H1 (cell line): Measurements from ENCODE around the gene FHL2. TPM values are rescaled to one million over a fixed set of nuclear protein-coding genes. Genes with fewer than 3 reads are reported as not detected.

Source experiments
- ATF2 ChIP-seq: IDR thresholded peaks from 2 replicates; pipeline ENCODE4 v1.6.1; 2012; ENCODE audit warnings: low read length, inconsistent platforms
- CBX5 ChIP-seq: fragments of 300-800, 300-1000 bp; sonication (generic); IDR thresholded peaks from 2 replicates; pipeline ENCODE4 v1.7.1; 2016; ENCODE audit warnings: antibody characterized with exemption, low read length, low read depth
- CREB1 ChIP-seq: IDR thresholded peaks from 2 replicates; pipeline ENCODE4 v1.6.1; 2012; ENCODE audit warnings: inconsistent platforms
- CTCF ChIP-seq, 3 experiments: IDR thresholded peaks; 1 replicate in 2 of 3; 2 replicates in 1 of 3; pipeline versions ENCODE4 v1.5.1 to v1.6.1; 2011; ENCODE audit warnings: low read length in 3 of 3, mild to moderate bottlenecking in 3 of 3, inconsistent platforms in 2 of 3, low read depth in 1 of 3, moderate library complexity in 1 of 3; ENCODE audit not compliant: insufficient read depth in 1 of 3; ENCODE audit errors: control extremely low read depth in 1 of 3
- GTF2F1 ChIP-seq: IDR thresholded peaks from 2 replicates; pipeline ENCODE4 v1.6.1; 2012; ENCODE audit warnings: low read depth, low read length, improper control_type of control experiment, borderline replicate concordance
- JUN ChIP-seq: IDR thresholded peaks from 2 replicates; pipeline ENCODE4 v1.6.1; 2011; ENCODE audit warnings: low read depth, mild to moderate bottlenecking, improper control_type of control experiment, low read length
- POU5F1 ChIP-seq: IDR thresholded peaks from 2 replicates; pipeline ENCODE4 v1.6.1; 2011; ENCODE audit warnings: low read depth, mild to moderate bottlenecking, low read length, moderate library complexity
- RBBP5 ChIP-seq: IDR thresholded peaks from 2 replicates; pipeline ENCODE4 v1.7.1; 2012; ENCODE audit warnings: low read depth, mild to moderate bottlenecking, inconsistent platforms, low read length, moderate library complexity, borderline replicate concordance
- TEAD4 ChIP-seq: IDR thresholded peaks from 2 replicates; pipeline ENCODE4 v1.6.1; 2012; ENCODE audit warnings: low read depth, low read length, inconsistent platforms, mixed read lengths
- polyA plus RNA-seq, 7 experiments: library from polyadenylated mRNA; depleted of rRNA in 3 of 7; stranded (reverse) in 5 of 7; unstranded in 2 of 7; fragments of >200 nt in 5 of 7; fragments of 200-250 nt in 2 of 7; gene quantifications; 1 replicate in 5 of 7; 2 replicates in 1 of 7; 4 replicates in 1 of 7; pipeline versions ENCODE4 v1.2.1 to v1.2.3, GENCODE V29; 2011 to 2013; ENCODE audit warnings: missing spikeins in 2 of 7, mixed read lengths in 2 of 7
- total RNA-seq: library from RNA; stranded (reverse); fragmentation: NEBNext Ultra II Directional; extraction: Animal tissue kit (Norgen Biotek cat#: 25700); gene quantifications from 2 replicates; pipeline ENCODE4 v1.2.1, GENCODE V29; 2021

Gene FHL2
- total and polyA plus RNA-seq, 2 of the 8 experiments (the other 6 are each of a cell fraction or from before 2014, with no cell fraction given): 33.2 to 64.3 TPM

- TF ChIP-seq ATF2 (no peak), CBX5 (no peak), GTF2F1 (no peak), POU5F1 (no peak), JUN (no peak), CREB1 (no peak), CTCF (IDR thresholded peaks at IDR 0.05; ENCODE audit: control extremely low read depth in 1 of 3, insufficient read depth in 1 of 3, low read depth in 1 of 3, low read length in 3 of 3) (no peak), RBBP5 (no peak), TEAD4 (no peak)
Observed at GRCh38 chr2:105328281-105329196, 70.3 kb downstream of the FHL2 start (continued).
